ENCODE data around the gene LSS. TPM values are rescaled to one million over a fixed set of nuclear protein-coding genes. Genes with fewer than 3 reads are reported as not detected.
"Not testable (repeated sequence)": the region's sequence is repeated elsewhere in the genome, so short reads cannot be mapped to it uniquely, and the experiment has no call there.

The LSS gene
- total RNA-seq, 4 donors from 2014 or later, result 60.8 to 165 (median 81.7) TPM

- peak in 1 of 2 donors; percentile 84 for DNase-seq (ENCODE audit: low spot score in 2 of 2)
- no peak for TF ChIP-seq POLR2A (IDR thresholded peaks at IDR 0.05)
- no peak for TF ChIP-seq CTCF (IDR thresholded peaks at IDR 0.05)
- H3K4me3 ChIP-seq (ENCODE audit: low read depth, poor library complexity, severe bottlenecking), result no peak overlapping the region
- WGBS, 2 donors, result 20 to 28% methylated on average over 4 of the region's 4 CpGs
- intact Hi-C loops (cut with DNase I; ENCODE audit: low total_unique reads), result no loop called here
These were observed 1.5 kb downstream of the LSS start for GRCh38 chr21:46226920-46227599.

DNA sequence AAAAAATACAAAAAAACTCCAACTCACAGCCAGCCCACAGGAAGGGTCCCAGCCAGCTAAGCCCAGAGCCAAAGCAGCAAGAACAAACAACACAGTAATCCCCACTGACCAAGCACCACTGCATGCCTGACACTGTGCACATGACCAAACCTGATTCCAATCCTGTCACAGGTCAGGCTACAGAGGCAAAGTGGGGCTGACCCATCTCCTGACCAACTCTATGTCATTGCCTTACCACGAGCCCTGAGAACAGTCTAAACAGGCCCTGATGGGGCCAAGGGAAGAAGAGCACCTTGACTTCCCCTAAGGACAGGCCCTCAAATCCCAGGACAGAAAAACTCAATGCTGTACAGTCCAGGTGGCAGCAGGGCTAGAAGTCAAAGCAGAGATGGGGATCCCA, 2.4 kb downstream of the LSS start:
- no peak overlapping the region for H3K4me3 ChIP-seq (ENCODE audit: low read depth, poor library complexity, severe bottlenecking)
- TF ChIP-seq CTCF (IDR thresholded peaks at IDR 0.05) (no peak), POLR2A (IDR thresholded peaks at IDR 0.05) (no peak)
- WGBS, 2 donors, result 91 to 92% methylated on average over 1 of the region's 1 CpG
- no peak for DNase-seq (ENCODE audit: low spot score in 2 of 2)
- intact Hi-C loops (cut with DNase I; ENCODE audit: low total_unique reads), result no loop called here

DNA sequence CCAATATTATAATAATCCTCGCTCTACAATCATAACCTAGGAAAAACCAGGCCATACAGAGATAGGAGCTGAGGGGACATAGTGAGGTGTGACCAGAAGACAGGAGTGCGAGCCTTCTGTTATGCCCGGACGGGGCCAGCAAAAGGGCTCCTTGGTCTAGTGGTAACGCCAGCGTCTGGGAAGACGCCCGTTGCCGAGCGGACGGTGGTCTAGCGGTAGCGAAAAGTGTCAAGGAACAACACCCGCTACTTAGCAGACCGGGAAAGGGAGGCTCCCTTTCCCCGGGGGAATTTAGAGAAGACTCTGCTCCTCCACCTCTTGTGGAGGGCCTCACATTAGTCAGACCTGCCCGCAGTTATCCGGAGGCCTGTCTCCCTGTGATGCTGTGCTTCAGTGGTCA, 4.9 kb downstream of the LSS start:
- H3K4me3 ChIP-seq (ENCODE audit: low read depth, poor library complexity, severe bottlenecking); intact Hi-C loops (cut with DNase I; ENCODE audit: low total_unique reads); DNase-seq (ENCODE audit: low spot score in 2 of 2): not testable (repeated sequence)
- WGBS, 2 donors, result 87 to 92% methylated on average over 18 of the region's 18 CpGs

DNA sequence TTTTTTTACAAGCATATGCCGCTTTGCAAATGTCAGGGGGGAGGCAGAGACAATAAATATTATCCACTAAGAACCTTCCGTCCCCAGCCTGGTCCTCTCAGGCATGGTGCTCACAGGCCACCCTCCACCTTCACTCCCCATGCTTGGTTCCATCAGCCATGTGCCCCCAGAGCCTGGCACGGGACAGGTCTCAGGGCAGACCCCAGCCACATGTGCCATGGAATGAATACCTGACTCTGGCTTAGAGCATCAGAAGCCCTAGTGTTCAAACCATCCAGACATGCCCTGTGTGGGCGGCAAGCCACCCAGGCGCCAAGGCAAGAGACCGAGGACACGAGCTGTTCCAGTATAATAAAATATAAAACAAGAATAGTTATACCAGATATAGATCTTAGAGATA, 5.4 kb downstream of the LSS start:
- intact Hi-C loops (cut with DNase I; ENCODE audit: low total_unique reads), result no loop called here
- H3K4me3 ChIP-seq (ENCODE audit: low read depth, poor library complexity, severe bottlenecking), result no peak overlapping the region
- TF ChIP-seq CTCF (IDR thresholded peaks at IDR 0.05) (no peak), POLR2A (IDR thresholded peaks at IDR 0.05) (no peak)
- 84 to 86% methylated on average over 7 of the region's 7 CpGs for WGBS, 2 donors
- no peak for DNase-seq (ENCODE audit: low spot score in 2 of 2)

- TF ChIP-seq POLR2A (IDR thresholded peaks at IDR 0.05) (no peak), CTCF (IDR thresholded peaks at IDR 0.05) (no peak)
- WGBS, 2 donors, result 74 to 83% methylated on average over 8 to 11 of the region's 11 CpGs
- H3K4me3 ChIP-seq (ENCODE audit: low read depth, poor library complexity, severe bottlenecking), result no peak overlapping the region
- DNase-seq (ENCODE audit: low spot score in 2 of 2), result no peak
- intact Hi-C loops (cut with DNase I; ENCODE audit: low total_unique reads), result no loop called here
These were observed 6.0 kb downstream of the LSS start for GRCh38 chr21:46222436-46223116.

GRCh38 chr21:46221664-46222435, 6.7 kb downstream of the LSS start:
- 77 to 91% methylated on average over 16 of the region's 16 CpGs for WGBS, 2 donors
- no peak for TF ChIP-seq CTCF (IDR thresholded peaks at IDR 0.05)
- TF ChIP-seq POLR2A (IDR thresholded peaks at IDR 0.05), result no peak
- no peak overlapping the region for H3K4me3 ChIP-seq (ENCODE audit: low read depth, poor library complexity, severe bottlenecking)
- no peak for DNase-seq (ENCODE audit: low spot score in 2 of 2)
- intact Hi-C loops (cut with DNase I; ENCODE audit: low total_unique reads), result no loop called here

Measured in lower leg skin (tissue), 4 donors.